Activated CD4-positive, alpha-beta T cell treated with anti-CD3 and anti-CD28 coated beads, Interleukin-2, amount 50 U/mL, for 4 hours (primary cell): Measurements from ENCODE around the gene LYSET.
A peak's percentile ranks its signal among the peaks of the same experiment; 100 is the strongest.
"Not testable (repeated sequence)": the region's sequence is repeated elsewhere in the genome, so short reads cannot be mapped to it uniquely, and the experiment has no call there.

Experiments used
- DNase-seq, 2 experiments: peaks; one replicate each; pipeline ENCODE4 v3.0.0-alpha.2; 2020

Gene LYSET

GRCh38 chr14:93184391-93185348 lies at the start of gene LYSET, which contains the start of gene MOAP1:
TSS of gene LYSET (plus strand) at chr14:93185317. CDS start at chr14:93185406, 89 bp downstream.
TSS of gene MOAP1 (minus strand) at chr14:93184897. CDS start at chr14:93184242, 655 bp downstream.
- DNase-seq, result peak; percentile 81 to 83

- DNase-seq, result no peak
Observed at GRCh38 chr14:93135399-93135798, 49.7 kb upstream of the LYSET start.

- no peak for DNase-seq
Observed at GRCh38 chr14:93136009-93136408, 49.1 kb upstream of the LYSET start.

- not testable (repeated sequence) for DNase-seq
Observed at GRCh38 chr14:93136508-93136907, 48.6 kb upstream of the LYSET start.

GRCh38 chr14:93137864-93138263 lies 47.3 kb upstream of the LYSET start:
- no peak for DNase-seq

- DNase-seq, result no peak
Observed at GRCh38 chr14:93142854-93143652, 42.1 kb upstream of the LYSET start.

GRCh38 chr14:93146119-93146518 lies 39.0 kb upstream of the LYSET start:
- no peak for DNase-seq

- DNase-seq, result no peak
Observed at GRCh38 chr14:93148979-93149378, 36.1 kb upstream of the LYSET start.

GRCh38 chr14:93150227-93151208 lies 34.6 kb upstream of the LYSET start:
- no peak for DNase-seq

- DNase-seq, result no peak
Observed at GRCh38 chr14:93153121-93153520, 32.0 kb upstream of the LYSET start.

GRCh38 chr14:93155667-93156066 lies 29.4 kb upstream of the LYSET start:
- DNase-seq, result no peak

GRCh38 chr14:93156693-93157369 lies 28.3 kb upstream of the LYSET start:
- DNase-seq, result no peak

- not testable (repeated sequence) for DNase-seq
Observed at GRCh38 chr14:93158349-93158748, 26.8 kb upstream of the LYSET start.

GRCh38 chr14:93159625-93160352 lies 25.3 kb upstream of the LYSET start:
- DNase-seq, result not testable (repeated sequence)

- no peak for DNase-seq
Observed at GRCh38 chr14:93160353-93160801, 24.7 kb upstream of the LYSET start.

GRCh38 chr14:93161411-93161940 lies 23.6 kb upstream of the LYSET start:
- no peak for DNase-seq

GRCh38 chr14:93163564-93163963 lies 21.6 kb upstream of the LYSET start:
- no peak for DNase-seq

- DNase-seq, result not testable (repeated sequence)
Observed at GRCh38 chr14:93165271-93166265, 19.5 kb upstream of the LYSET start.

- not testable (repeated sequence) for DNase-seq
Observed at GRCh38 chr14:93168610-93169009, 16.5 kb upstream of the LYSET start.
